NT2/D1 (cell line): ENCODE measurements around the gene KRT35.

ENCODE experiments used
- SUZ12 ChIP-seq: IDR thresholded peaks from 2 replicates; pipeline ENCODE4 v1.6.1; 2011; ENCODE audit not compliant: insufficient read length, insufficient read depth; ENCODE audit errors: extremely low read depth
- ZNF274 ChIP-seq: IDR thresholded peaks from 2 replicates; pipeline ENCODE4 v1.6.1; 2011; ENCODE audit warnings: mild to moderate bottlenecking, low read depth, low read length

GRCh38 chr17:41437254-41437653 is 43.7 kb downstream of the KRT35 start:
- TF ChIP-seq ZNF274 (no peak), SUZ12 (no peak)
